Skeletal muscle cell (primary cell): ENCODE measurements around the gene GPT2.
"Not testable (repeated sequence)": the region's sequence is repeated elsewhere in the genome, so short reads cannot be mapped to it uniquely, and the experiment has no call there.

Source experiments
- DNase-seq: peaks from one replicate; pipeline ENCODE4 v3.0.0-alpha.2; 2010; ENCODE audit warnings: low read depth
- H3K4me3 ChIP-seq: 2 replicates; pipeline ENCODE4 v1.5.1; 2011; ENCODE audit warnings: low read depth, mild to moderate bottlenecking, control low read depth, low read length, moderate library complexity

Gene GPT2

DNA sequence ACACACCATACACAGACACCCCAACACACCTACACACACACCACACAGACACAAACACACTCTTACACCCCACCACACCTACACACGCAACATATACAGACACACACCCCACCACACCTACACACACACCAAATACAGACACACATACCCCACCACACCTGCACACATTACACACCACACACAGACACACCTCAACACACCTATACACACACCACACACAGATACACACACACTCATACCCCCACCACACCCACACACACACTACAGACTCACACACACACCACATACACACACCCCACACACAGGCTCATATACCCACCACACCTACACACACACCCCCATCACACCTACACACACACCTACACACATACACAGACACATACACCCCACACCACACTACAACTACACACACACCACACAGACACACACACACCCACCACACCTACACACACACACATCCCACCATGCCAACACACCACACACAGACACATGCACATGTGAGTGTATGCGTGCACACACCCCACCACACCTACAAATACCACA, 31.4 kb downstream of the GPT2 start:
- no peak for DNase-seq
- no peak overlapping the region for H3K4me3 ChIP-seq

DNA sequence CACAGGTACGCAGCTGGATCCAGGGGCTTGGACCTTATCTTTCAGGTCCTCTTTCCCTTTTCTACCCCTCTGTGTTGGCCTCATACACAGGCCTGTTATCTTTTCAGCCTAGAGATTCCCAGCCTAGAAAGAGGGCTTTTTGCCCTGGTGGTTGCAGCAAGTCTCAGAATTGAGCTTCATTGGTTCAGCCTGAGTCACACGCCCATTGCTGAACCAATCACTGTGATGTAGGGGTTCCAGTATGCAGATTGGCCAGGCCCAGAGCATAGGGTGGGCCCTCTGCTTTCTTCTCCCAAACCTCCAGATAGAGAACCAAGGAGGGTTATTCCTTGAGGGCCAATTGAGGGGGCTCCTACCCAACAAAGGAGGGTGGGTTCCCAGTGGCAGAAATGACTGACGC, 32.8 kb downstream of the GPT2 start:
- H3K4me3 ChIP-seq = no peak overlapping the region
- no peak for DNase-seq

DNA sequence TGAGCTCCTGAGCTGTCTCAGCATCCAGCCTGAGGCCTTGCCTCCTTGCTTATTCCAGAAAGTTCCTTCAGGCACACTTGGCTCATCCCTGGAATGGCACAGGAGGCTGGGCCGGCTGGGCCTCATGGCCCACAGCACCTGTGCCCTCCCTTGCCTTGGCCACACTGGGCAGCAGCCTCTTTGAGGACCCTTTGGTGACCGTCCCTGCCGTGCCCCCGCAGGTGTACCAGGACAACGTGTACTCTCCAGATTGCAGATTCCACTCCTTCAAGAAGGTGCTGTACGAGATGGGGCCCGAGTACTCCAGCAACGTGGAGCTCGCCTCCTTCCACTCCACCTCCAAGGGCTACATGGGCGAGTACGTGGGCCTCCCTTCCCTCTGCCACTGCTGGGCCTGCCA, 34.2 kb downstream of the GPT2 start:
- no peak for DNase-seq
- H3K4me3 ChIP-seq = no peak overlapping the region

DNA sequence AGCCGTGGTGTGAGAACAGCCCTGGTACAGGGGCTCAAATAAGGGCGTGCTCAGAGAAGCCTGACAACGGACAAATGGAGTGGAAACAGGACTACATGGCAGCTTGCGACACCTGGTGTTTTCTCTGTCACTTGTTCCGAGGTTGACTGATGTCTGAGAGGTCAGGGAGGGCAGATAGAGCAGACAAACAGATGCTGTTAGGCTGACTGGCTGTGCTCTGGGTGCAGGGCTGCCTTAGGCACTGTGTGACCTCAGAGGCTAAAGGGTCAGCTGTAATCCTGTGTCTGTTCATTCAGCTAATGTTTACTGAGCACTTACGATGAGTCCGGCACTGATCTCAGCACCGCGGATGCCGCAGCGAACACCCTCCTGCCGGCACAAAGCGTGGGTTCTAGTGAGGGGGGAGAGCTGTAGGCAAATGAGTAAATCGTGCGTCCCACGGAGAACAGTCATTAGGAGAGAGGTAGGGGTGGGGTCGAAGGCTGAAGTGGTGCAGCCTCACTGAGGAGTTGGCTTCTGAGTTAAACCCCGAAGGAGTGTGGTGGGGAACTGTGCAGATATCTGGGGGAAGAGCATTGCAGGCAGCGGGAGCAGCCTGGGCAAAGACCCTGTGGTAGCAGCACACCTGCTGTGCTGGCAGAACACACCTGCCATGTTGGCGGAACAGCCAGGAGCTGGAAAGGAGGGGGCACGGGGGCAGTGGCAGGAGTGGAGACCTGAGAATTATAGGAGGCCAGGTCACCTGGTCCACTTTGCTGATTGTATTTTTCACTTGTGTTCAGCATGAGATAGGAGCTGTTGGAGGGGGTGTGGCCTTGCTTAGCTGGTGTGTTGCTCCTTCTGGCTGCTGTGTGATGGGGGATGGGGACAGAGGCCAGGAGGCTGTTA, 35.0 kb downstream of the GPT2 start:
- H3K4me3 ChIP-seq = no peak overlapping the region
- DNase-seq = no peak

DNA sequence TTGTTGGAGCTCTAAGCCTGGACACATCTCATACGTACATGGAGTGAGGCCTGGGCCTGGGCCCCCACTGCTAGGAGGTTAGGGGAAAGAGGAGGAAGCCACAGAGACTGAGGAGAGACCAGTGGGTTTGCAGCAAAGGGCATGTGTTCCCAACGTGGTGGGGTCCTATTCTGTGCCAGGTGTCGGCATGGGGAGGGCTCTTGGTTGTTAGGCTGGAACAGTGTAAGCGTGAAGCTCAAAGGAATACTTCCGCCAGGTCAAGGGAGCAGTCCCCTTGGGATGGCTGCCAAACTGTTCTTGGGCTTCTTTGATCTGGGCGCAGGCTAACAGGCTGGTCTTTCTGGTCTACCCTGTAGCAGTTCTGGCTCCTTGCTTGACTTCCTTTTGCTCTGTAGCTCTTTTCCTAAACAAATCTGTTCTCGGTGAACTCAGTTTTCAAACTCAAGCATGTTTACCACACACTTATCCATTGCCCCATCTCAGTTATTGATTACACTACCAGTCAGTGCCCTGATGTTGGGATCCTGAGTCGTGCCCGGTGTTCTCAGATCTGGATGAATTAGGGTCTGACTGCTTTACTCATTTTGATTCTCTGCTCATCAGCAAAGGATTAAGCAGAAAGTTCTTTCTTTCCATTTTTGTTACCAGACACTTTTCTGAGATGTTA, 36.4 kb downstream of the GPT2 start:
- no peak overlapping the region for H3K4me3 ChIP-seq
- no peak for DNase-seq

DNA sequence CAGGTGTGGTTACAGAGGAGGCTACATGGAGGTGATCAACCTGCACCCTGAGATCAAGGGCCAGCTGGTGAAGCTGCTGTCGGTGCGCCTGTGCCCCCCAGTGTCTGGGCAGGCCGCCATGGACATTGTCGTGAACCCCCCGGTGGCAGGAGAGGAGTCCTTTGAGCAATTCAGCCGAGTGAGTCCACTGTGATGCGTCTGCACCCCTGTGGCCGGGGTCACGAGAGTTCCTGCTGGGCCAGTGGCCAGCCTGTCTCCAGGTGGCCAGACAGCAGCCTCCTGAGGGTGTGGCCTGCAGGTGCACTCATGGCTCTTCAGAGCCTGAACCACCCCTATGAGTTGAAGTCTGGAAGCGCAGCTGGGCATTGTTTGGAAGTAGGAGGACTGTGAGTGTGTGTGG, 38.1 kb downstream of the GPT2 start:
- no peak for DNase-seq
- no peak overlapping the region for H3K4me3 ChIP-seq

DNA sequence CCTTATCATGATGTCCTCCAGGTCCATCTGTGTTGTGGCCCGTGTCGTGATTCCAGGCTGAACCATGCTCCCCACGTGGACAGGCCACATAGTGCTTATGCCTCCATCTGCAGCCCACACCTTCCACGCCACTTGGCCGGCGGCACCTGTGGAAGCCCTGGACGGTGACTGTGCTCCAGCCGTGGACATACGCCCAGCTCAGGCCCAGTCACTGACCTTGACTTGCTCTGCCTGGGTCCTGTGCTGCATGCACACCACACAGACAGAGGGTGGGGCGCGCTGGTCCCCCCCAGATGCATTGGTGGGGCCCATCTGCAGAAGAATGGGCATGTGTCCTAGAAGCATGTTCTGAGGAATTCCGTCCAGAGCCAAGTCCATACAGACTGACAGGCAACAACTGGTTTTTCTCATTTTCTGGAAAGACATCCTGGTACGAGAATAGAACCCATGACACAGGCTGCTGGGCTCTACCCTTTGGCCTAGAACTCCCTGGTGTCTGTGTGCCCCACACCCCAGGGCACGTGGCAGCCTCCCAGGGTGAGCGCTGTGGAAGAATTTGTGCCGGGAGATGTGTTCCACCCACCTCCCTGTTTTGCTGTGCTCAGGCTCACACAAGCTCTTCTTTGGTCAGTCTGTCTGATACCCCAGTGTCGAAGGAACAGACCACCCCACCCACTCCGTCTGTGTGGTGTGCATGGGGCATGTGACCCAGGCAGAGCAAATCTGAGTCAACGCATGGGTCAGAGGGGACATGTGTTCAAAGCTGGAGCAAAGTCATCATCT, 39.5 kb downstream of the GPT2 start:
- no peak for DNase-seq

DNA sequence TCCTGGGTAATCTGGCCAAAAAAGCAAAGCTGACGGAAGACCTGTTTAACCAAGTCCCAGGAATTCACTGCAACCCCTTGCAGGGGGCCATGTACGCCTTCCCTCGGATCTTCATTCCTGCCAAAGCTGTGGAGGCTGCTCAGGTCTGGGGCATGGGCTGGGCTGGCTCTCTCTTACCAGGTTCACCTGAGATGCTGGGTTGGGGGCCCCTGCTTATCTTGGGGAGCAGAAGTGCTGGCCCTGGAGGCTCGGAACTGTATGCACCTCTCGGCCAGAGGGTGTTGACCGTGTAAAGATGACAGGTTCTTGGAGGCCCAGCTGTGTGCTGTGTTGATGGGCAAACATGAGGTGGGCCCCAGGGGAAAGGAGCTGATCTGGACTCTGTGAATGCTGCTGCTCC, 40.2 kb downstream of the GPT2 start:
- DNase-seq = no peak
- no peak overlapping the region for H3K4me3 ChIP-seq

More for the DNA sequence above, 39.5 kb downstream of the GPT2 start:
- H3K4me3 ChIP-seq = no peak overlapping the region

DNA sequence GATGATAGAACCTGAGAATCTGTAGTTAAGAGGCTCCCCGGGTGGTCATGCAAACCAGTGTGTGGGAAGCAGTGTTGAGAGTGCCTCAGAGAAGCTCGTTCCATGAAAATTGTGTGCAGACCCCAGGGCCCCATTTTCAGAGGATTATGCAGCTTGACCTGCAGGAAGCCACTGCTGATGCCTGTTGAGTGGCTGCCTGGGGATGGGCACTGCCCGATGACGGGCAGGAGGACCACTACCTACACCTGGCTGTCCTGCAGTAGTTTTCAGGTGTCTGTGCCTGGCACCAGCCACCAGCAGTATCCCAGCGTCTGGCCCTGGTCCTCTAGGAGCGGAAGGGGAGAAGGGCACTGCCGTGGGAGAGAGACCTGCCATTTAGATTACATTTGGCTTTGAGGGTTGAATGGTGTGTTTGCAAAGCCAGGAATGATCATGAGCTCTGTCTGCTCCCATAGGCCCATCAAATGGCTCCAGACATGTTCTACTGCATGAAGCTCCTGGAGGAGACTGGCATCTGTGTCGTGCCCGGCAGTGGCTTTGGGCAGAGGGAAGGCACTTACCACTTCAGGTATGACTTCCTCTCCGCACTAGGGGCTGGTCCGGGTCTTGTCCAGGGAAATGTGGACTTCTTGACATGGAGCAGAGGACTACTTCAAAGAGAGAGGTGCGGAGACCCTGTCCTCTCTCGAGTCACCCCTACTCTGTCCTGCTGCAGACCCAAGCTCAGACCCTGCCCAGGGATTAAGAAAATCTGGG, 42.5 kb downstream of the GPT2 start:
- DNase-seq = no peak
- no peak overlapping the region for H3K4me3 ChIP-seq

DNA sequence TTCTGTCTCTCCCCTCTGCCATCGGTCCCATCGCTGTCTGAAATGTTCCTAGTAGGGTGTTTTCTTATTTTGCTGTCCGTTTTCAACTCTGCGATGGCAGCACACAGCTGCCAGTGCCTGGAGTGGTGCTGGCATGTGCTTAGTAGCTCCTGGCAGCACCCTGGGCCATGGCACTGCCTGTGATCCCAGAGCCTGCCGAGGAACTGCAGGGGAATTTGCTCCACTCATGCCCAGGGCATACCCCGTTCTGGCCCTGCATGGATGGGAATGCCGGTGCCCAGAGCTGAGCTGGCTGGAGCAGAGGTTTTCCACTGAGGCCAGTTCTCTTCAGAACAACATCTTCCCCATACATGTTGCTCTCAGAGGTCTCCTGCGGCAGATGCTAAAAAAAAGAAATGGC, 43.1 kb downstream of the GPT2 start:
- H3K4me3 ChIP-seq = no peak overlapping the region
- DNase-seq = no peak

DNA sequence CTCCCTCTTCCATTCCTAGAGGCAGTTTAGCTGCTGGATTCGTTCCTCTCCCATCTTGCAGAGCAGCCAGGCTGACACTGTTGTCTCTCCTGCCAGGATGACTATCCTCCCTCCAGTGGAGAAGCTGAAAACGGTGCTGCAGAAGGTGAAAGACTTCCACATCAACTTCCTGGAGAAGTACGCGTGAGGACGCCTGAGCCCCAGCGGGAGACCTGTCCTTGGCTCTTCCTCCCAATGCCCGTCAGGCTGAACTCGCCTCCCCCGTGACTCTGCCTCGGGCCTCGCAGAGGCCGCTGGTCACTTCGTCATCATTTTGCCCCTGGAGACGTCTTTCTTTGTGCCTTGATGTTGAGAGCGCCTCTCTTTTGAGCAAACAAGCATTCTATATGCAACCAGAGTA, 44.6 kb downstream of the GPT2 start:
- DNase-seq = no peak
- no peak overlapping the region for H3K4me3 ChIP-seq

DNA sequence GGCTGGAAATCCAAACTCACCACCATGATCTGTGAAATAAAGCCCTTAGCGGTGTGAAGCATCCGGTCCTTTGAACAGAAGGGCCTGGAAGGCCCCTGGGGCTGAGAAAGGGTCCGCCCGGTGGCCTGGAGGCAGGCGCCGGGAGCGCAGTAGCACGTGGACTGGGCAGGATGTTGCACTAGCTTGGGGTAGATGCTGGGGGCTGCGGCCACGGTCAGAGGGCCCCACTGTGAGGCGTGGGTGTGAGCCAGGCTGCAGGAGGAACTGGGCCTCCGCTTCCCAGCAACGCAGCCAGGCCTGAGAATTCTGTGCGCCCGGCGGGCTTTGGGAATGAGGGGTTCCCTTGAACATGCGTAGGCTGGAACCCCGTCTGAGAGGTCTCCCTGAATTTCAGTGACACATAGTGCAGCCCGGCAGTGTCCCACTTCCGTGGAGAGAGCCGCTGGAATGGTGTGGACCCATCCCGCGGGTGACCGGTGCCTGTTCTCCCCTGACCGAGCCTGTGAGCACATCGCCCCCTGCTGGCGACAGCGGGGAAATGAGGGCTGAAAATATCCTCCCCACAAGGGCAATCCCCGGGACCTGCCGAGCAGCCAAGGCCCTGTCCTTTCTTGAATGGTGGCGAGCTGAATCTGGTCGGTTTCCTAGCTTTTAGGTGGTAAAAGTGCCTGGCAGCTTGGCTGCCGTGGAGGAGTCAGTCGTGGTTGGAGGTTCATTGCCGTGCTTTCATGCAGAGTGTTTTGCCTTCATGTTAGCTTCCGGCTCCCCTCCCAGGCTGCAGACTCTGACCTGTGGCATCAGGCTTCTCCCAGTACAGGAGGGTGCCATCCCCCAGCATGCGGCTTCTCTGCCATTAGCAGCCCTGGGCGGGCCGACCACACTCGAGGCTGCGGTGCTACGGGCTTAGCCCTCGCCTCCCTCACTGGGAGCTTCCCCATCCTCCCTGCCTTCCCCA, 45.5 kb downstream of the GPT2 start:
- no peak overlapping the region for H3K4me3 ChIP-seq
- no peak for DNase-seq

DNA sequence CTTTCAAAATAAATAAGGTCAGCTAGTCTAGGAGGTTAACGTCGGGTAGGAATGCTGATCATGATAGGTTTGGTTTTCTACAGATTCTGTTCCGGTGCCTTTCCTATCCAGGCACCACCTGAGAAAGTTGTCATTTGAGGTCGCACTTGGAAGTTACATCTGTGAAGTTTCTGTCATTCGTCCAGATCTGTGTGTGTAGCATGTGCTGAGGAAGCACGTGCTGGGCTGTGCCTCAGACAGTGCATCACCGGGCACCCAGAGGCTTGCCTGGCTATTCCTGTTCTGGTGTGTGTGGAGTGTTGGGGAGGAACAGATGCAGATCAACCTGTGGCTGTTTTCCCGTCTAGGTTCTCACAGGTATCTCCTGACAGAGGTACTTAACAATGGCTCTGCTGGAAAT, 46.7 kb downstream of the GPT2 start:
- no peak overlapping the region for H3K4me3 ChIP-seq
- no peak for DNase-seq

DNA sequence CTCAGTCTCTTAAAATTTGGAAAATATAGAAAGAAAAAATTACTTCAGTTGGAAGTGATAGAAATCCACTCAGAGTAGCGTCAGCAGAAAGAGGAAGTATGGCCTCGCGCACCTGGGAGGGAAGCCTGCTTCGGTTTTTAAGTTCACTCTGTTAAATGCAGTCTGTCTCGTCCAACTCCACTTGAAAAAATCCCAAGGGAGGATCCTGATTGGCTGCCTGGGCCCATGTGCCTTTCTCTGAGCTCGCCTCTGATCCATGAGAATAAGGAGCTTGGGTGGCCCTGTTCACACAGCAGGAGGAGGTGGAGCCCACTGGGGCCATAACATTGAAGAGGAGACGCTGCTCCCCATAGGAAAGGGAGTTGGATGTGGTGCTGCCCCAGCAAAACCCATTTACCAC, 48.6 kb downstream of the GPT2 start:
- no peak overlapping the region for H3K4me3 ChIP-seq
- no peak for DNase-seq

DNA sequence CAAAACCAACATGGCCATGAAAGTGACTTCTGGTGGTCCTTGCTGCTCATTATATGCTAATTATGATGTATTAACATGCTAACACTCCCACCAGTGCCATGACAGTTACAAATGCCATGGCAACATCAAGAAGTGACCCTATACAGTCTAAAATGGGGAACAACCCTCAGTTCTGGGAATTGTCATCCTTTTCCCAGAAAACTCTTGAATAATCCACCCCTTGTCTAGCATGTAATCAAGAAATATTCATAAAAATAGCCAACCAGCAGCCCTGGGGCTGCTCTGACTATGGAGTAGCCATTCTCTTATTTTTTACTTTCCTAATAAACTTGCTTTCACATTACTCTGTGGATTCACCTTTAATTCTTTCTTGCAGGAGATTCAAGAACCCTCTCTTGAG, 53.4 kb downstream of the GPT2 start:
- no peak for DNase-seq
- H3K4me3 ChIP-seq = no peak overlapping the region

DNA sequence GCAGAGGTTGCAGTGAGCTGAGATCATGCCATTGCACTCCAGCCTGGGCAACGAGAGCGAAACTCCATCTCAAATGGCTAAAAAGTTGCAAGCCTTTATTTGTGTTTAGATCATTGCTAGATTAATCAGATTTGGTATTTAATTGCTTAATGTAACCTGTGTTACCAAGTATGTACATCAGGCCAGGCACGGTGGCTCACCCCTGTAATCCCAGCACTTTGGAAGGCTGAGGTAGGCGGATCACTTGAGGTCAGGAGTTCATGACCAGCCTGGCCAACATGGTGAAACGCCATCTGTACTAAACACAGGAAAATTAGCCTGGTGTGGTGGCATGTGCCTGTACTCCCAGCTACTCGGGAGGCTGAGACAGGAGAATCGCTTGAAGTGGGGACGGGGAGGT, 60.6 kb downstream of the GPT2 start:
- not testable (repeated sequence) for DNase-seq, H3K4me3 ChIP-seq

DNA sequence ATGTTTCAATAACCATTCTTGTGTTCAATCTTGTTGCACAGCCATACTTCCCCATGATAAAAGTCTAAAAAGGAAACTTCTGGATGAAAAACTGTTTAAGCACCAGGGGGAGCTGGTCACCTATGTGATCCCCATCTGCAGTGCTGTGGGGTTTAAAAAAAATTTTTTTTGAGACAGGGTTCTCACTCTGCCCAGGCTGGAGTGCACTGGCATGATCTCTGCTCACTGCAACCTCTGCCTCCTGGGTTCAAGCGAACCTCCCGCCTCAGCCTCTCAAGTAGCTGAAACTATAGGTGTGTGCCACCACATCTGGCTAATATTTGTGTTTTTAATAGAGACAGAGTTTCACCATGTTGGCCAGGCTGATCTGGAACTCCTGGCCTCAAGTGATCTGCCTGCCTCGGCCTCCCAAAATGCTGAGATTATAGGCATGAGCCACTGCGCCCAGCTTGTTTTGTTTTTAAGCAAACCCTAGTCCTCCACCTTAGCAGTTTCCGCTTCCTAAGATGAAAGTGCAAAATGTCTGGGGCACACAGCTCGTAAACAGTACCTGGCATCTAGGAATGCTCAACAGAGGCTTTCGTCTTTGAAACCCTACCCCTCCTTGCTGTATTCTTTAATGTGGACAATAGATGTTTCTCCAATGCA, 63.9 kb downstream of the GPT2 start:
- peak; percentile 3 for DNase-seq
- H3K4me3 ChIP-seq = no peak overlapping the region
